ENCODE measurements around the gene SLC49A4. TPM values are rescaled to one million over a fixed set of nuclear protein-coding genes. Genes with fewer than 3 reads are reported as not detected.
A peak's percentile ranks its signal among the peaks of the same experiment; 100 is the strongest.
"Not testable (repeated sequence)": the region's sequence is repeated elsewhere in the genome, so short reads cannot be mapped to it uniquely, and the experiment has no call there.

Gene SLC49A4
- 9.2 and 14.6 TPM in 2 replicates for total RNA-seq

DNA sequence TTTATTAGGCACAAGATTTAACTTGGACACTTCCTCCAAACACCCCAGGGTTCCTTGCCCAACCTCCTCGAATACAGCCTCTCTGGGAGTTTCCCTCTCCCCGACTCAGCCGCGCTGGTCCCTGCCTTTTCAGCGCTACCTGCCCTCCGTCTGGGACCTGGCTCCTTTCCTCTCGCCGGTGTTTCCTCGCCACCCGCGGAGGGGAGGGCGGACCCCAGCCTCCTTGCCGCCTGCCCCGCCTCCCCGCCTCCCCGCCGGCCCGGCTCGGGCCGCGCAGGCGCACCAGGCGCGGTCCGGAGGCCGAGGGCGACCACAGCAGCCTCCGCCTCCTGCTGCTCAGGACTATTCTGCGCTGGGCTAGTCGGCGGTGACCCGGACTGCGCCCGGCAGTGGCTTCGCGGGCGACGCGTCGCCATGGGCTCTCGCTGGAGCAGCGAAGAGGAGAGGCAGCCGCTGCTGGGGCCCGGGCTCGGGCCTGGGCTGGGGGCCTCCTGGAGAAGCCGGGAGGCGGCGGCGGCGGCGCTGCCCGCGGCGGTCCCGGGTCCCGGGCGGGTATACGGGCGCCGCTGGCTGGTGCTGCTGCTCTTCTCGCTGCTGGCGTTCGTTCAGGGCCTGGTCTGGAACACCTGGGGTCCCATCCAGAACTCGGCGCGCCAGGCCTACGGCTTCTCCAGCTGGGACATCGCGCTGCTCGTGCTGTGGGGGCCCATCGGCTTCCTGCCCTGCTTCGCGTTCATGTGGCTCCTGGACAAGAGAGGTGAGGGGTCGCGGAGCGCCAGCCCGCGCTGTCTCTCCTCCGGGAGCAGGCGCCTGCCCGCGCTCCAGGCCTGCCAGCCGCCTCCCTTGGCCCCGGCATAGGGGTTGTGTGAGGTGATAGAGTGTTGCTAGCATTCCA is at the start of gene SLC49A4:
SLC49A4 (plus strand) TSS at position 291 of the 895 bp plus-strand sequence; CDS start at position 415, 124 bp downstream.
- peak; percentile 35 for DNase-seq (ENCODE audit: low read depth, low spot score)

DNA sequence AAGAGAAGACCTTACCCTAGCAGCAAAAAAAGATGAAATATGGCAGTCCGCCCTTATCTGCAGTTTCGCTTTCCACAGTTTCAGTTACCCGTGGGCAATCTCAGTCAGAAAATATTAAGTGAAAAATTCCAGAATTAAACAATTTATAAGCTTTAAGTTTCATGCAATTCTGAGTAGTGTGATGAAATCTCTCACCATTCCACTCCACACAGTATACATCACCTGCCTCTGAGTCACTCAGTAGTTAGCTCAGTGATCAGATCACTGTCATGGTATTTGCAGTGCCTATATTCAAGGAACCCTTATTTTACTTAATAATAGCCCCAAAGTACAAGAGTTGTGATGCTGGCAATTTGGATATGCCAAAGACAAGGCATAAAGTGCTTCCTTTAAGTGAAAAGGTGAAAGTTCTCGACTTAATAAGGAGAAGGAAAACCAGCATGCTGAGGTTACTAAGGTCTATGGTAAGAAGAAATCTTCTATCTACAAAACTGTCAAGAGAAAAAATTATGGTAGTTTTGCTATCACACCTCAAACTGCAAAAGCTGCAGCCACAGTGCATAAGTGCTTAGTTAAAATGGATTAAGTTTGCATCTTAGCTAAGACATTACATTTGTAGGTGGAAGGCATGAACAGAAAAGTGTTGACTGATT is 49.4 kb upstream of the SLC49A4 start:
- no peak for DNase-seq (ENCODE audit: low read depth, low spot score)

- not testable (repeated sequence) for DNase-seq (ENCODE audit: low read depth, low spot score)
Observed at GRCh38 chr3:122747295-122747694, 47.6 kb upstream of the SLC49A4 start.

- DNase-seq (ENCODE audit: low read depth, low spot score): no peak
Observed at GRCh38 chr3:122748347-122748746, 46.5 kb upstream of the SLC49A4 start.

DNA sequence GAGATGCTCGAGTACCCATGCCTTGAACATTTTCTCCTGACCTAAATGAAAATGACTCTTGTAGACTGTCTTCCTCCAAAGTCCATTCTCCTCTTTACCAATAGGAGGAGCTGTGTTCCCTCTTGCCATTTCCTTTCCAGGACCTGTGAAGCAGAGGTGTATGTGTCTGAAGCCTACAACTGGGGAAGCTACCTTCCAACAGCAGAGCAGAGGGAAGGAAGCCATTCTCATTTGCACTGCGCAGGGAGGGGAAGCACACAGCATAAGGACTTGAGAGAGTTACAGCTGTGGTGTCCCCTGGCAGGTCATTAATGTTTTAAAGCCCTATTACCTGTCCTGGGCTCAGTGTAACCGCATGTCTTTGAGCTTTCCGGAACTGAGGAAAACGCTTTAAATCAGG is 39.9 kb upstream of the SLC49A4 start:
- no peak for DNase-seq (ENCODE audit: low read depth, low spot score)

GRCh38 chr3:122755491-122755890 is 39.4 kb upstream of the SLC49A4 start:
- no peak for DNase-seq (ENCODE audit: low read depth, low spot score)

GRCh38 chr3:122758877-122759560 is 35.9 kb upstream of the SLC49A4 start:
- DNase-seq (ENCODE audit: low read depth, low spot score): no peak

- no peak for DNase-seq (ENCODE audit: low read depth, low spot score)
Observed at GRCh38 chr3:122760453-122761271, 34.2 kb upstream of the SLC49A4 start.

DNA sequence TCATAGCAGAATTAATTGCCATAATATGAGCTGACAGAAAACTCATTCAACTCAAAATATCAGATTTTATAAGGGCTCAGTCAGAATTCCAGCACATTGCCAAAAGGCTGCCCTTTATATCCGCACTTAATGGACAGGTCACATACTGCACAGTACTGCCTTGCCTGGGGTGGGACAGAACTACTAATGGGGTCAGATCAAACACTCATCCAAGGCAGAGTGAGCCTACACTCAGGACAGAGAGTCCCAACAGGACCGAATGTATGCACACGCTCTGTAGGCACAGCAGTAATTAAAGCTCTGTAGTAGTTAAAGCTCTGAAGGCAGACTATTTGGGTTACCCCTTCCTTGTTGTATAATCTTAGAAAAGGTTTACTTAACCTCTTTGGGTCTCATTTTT is 28.4 kb upstream of the SLC49A4 start:
- DNase-seq (ENCODE audit: low read depth, low spot score): no peak

GRCh38 chr3:122767540-122768372 is 27.1 kb upstream of the SLC49A4 start:
- no peak for DNase-seq (ENCODE audit: low read depth, low spot score)

- DNase-seq (ENCODE audit: low read depth, low spot score): no peak
Observed at GRCh38 chr3:122770521-122771202, 24.2 kb upstream of the SLC49A4 start.

- no peak for DNase-seq (ENCODE audit: low read depth, low spot score)
Observed at GRCh38 chr3:122772827-122773226, 22.0 kb upstream of the SLC49A4 start.

DNA sequence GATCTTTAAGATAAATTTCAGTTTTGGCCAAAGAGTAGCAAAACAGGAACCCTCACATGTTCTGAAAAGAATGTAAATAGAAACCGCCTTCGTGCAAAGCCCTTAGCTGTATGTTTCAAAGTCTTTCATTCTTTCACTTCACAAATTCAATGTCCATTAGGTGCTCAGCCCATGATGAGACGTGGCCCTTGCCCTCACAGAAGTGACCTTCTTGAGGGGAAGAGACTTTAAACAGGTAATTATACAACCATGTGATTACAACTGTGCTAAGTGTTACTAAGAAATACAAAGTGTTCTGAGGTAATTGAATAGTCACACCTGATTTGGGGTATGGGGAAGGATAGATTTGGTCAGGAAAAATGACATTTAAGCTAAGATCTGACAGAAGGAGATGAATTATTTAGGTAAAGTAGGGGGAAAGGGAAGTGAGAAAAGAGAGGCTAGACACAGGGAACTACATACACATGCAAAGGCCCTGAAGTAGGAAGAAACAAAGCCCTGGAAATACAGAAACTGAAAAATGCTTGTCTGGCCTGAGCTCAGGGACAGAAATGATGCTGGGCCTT is 20.8 kb upstream of the SLC49A4 start:
- DNase-seq (ENCODE audit: low read depth, low spot score): no peak

GRCh38 chr3:122774564-122774963 is 20.3 kb upstream of the SLC49A4 start:
- no peak for DNase-seq (ENCODE audit: low read depth, low spot score)

GRCh38 chr3:122776675-122777468 is 18.0 kb upstream of the SLC49A4 start:
- no peak for DNase-seq (ENCODE audit: low read depth, low spot score)

DNA sequence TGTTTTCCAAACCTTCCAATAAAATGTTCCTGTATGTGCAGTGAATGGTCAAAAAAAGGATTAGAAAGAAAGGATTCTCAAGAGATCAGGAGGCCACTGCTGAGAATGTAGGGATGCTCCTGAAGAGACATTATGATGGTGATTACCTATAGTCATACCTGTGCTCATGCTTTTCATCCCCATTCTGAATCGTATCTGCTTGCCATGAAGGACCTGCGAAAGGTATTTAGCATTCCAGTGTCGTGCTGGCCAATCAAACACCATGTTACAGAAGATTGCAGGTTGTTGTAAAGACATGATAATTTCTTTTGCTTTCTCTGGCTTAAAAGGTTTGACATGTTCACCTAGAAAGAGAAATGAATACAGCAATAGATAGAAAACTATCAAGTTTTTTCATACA is 17.3 kb upstream of the SLC49A4 start:
- DNase-seq (ENCODE audit: low read depth, low spot score): no peak

GRCh38 chr3:122782804-122783203 is 12.1 kb upstream of the SLC49A4 start:
- DNase-seq (ENCODE audit: low read depth, low spot score): no peak

DNA sequence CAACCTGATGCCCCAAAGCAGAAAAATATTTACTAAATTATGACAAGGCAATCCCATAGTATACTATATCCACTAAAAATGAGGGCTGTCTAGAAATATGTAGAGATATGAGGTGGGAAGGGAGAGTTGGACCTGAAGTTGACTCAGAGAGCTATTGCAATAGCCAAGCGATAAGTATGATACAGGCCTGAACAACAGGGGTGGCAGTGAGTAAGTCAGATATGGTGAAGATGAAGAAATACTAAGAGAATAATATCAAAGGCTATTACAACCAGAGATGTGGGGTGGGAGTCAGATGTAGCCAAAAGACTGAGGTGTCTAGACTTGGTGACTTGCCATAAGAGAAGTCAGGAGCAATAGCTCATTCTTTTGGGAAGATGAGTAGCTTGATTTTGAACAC is 10.4 kb upstream of the SLC49A4 start:
- no peak for DNase-seq (ENCODE audit: low read depth, low spot score)

- no peak for DNase-seq (ENCODE audit: low read depth, low spot score)
Observed at GRCh38 chr3:122785231-122785630, 9.6 kb upstream of the SLC49A4 start.
